OCI-LY1 (cell line): Measurements from ENCODE around the gene SSX1.
"Not testable (repeated sequence)": the region's sequence is repeated elsewhere in the genome, so short reads cannot be mapped to it uniquely, and the experiment has no call there.

Experiments used
- H2AFZ ChIP-seq: fragments of 200-600 bp; sonication (generic), shearing (Covaris generic); 2 replicates; pipeline ENCODE4 v1.6.0; 2014; ENCODE audit warnings: antibody characterized with exemption, mild to moderate bottlenecking, low read length
- H3F3A ChIP-seq: fragments of 200-600 bp; sonication (generic), shearing (Covaris generic); 2 replicates; pipeline ENCODE4 v1.6.0; 2014; ENCODE audit warnings: mild to moderate bottlenecking, antibody characterized with exemption, low read length, moderate library complexity; ENCODE audit not compliant: insufficient read depth
- H3K27ac ChIP-seq: fragments of 200-600 bp; sonication (generic); 2 replicates; pipeline ENCODE4 v1.5.1; 2014; ENCODE audit warnings: low read length, mixed run types, mild to moderate bottlenecking, low read depth; ENCODE audit not compliant: poor library complexity, severe bottlenecking
- H3K27me3 ChIP-seq: fragments of 200-600 bp; sonication (generic); 2 replicates; pipeline ENCODE4 v1.6.0; 2014; ENCODE audit warnings: antibody characterized with exemption, mild to moderate bottlenecking, low read length, moderate library complexity; ENCODE audit not compliant: insufficient read depth
- H3K36me3 ChIP-seq: fragments of 200-600 bp; sonication (generic); 2 replicates; pipeline ENCODE4 v1.6.1; 2014; ENCODE audit warnings: mild to moderate bottlenecking, antibody characterized with exemption, low read length, moderate library complexity, mixed read lengths; ENCODE audit not compliant: insufficient read depth
- H3K4me1 ChIP-seq: fragments of 200-600 bp; sonication (generic); 2 replicates; pipeline ENCODE4 v1.5.1; 2014; ENCODE audit warnings: mild to moderate bottlenecking, low read length, moderate library complexity; ENCODE audit not compliant: insufficient read depth, severe bottlenecking
- H3K4me2 ChIP-seq: fragments of 200-600 bp; sonication (generic), shearing (Covaris generic); 2 replicates; pipeline ENCODE4 v1.6.1; 2014; ENCODE audit warnings: low read length
- H3K4me3 ChIP-seq: fragments of 200-600 bp; sonication (generic); 2 replicates; pipeline ENCODE4 v1.5.1; 2014; ENCODE audit warnings: low read length, low read depth, mild to moderate bottlenecking, mixed read lengths; ENCODE audit not compliant: poor library complexity, severe bottlenecking
- H3K79me2 ChIP-seq: fragments of 200-600 bp; shearing (Covaris generic); 2 replicates; pipeline ENCODE4 v1.6.1; 2016; ENCODE audit warnings: mixed run types, low read length, mixed read lengths; ENCODE audit not compliant: insufficient read depth
- H3K9ac ChIP-seq: fragments of 200-600 bp; sonication (generic), shearing (Covaris generic); 2 replicates; pipeline ENCODE4 v1.6.1; 2014; ENCODE audit warnings: mild to moderate bottlenecking, low read length, mixed read lengths
- H3K9me2 ChIP-seq: fragments of 200-600 bp; sonication (generic), shearing (Covaris generic); 2 replicates; pipeline ENCODE4 v1.6.1; 2014; ENCODE audit warnings: low read depth, mild to moderate bottlenecking, low read length, mixed read lengths
- H3K9me3 ChIP-seq: fragments of 200-600 bp; shearing (Covaris generic); 2 replicates; pipeline ENCODE4 v1.6.1; 2014; ENCODE audit warnings: low read length, mixed read lengths
- H4K20me1 ChIP-seq: fragments of 200-600 bp; sonication (generic), shearing (Covaris generic); 2 replicates; pipeline ENCODE4 v1.6.0; 2016; ENCODE audit warnings: mild to moderate bottlenecking, low read length; ENCODE audit not compliant: insufficient read depth

Gene SSX1, protein sequence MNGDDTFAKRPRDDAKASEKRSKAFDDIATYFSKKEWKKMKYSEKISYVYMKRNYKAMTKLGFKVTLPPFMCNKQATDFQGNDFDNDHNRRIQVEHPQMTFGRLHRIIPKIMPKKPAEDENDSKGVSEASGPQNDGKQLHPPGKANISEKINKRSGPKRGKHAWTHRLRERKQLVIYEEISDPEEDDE

DNA sequence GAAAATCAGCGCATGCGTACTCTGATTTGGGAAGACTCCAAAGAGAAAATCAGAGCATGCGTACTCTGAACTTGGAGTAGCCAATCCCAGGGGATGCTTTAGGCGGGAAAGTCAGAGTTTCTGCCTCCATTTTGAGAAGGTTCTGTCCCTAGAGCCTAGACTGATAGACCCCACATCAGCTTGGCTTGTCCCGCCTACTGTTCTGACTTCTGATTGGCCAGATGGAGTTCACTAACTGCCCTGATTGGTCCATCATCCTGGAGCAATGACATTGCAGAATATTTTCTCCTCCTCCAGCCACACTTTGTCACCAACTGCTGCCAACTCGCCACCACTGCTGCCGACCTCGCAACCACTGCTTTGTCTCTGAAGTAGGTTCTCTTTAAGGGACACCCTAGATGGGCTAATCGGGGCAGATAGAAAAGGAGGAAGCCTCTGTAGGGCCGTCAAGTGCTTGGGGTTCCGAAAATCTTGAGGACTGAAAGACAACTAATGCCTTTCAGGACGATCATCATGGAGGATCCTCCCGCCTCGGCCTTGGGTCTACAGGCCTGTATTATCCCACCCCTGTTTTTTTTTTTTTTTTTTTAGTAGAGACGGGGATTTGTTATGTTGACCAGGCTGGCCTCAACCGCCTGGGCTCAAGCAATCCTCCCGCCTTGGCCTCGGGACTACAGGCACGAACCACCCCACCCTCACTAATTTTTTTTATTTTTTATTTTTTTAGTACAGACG lies at the start of gene SSX1:
Gene SSX1 (plus strand): TSS at position 331 of the 735 bp plus-strand sequence. CDS start 1,850 bp downstream, outside the sequence.
- not testable (repeated sequence) for H3K27ac ChIP-seq, H3K27me3 ChIP-seq, H3K9me2 ChIP-seq, H3F3A ChIP-seq, H3K9me3 ChIP-seq, H3K4me3 ChIP-seq, H3K9ac ChIP-seq, H3K79me2 ChIP-seq, H4K20me1 ChIP-seq, H3K36me3 ChIP-seq, H3K4me1 ChIP-seq, H2AFZ ChIP-seq, H3K4me2 ChIP-seq

DNA sequence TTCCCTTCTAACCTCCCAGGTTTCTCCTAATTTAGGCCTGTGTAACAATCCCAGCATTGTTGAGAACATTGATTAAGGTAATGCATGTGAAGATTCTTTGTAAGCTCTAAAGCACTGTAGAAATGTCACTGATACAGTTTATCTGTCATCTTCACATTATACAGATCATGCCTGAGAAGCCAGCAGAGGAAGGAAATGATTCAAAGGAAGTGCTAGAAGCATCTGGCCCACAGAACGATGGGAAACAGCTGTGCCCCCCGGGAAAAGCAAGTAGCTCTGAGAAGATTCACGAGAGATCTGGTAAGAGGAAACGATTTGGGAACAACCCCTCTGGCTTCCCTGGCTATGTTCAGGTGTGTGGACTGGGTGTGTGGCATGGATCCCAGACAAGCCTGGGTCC lies 40.9 kb upstream of the SSX1 start:
- H3K27ac ChIP-seq, H4K20me1 ChIP-seq, H3K9me2 ChIP-seq, H3K4me2 ChIP-seq, H3K27me3 ChIP-seq, H3K4me3 ChIP-seq, H3K4me1 ChIP-seq, H3K9me3 ChIP-seq, H2AFZ ChIP-seq, H3K9ac ChIP-seq, H3F3A ChIP-seq, H3K79me2 ChIP-seq, H3K36me3 ChIP-seq: not testable (repeated sequence)

DNA sequence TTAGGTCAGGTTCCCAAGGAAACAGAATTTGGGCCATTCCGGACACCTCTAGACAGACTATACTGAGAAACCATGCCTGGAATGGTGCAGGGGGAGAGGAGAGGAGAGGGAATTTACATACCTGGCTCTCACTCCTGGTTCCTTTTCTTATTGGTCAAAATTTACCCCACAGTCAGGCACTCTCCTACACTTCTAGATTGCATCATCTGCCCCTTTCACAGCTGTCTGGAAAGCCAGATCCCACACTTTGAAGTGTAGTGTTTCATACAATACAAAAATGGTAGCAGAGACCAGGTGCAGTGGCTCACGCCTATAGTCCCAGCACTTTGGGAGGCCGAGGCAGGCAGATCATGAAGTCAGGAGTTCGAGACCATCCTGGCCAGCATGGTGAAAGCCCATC lies 31.0 kb upstream of the SSX1 start:
- H4K20me1 ChIP-seq, result not testable (repeated sequence)

DNA sequence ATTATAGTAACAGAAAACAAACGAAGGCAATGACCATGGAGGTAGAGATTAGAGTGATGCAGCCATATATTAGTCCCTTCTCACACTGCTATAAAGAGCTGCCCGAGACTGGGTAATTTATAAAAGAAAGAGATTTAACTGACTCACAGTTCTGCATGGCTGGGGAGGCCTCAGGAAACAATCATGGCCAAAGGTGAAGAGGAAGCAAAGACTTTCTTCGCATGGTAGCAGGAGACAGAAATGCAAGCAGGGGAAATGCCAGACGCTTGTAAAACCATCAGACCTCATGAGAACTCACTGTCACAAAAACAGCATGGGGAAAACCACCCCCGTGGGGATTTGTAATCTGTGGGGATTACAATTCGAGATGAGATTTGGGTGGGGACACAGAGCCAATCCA lies 2.2 kb upstream of the SSX1 start:
- not testable (repeated sequence) for H4K20me1 ChIP-seq, H3K79me2 ChIP-seq, H3K4me1 ChIP-seq, H3K9ac ChIP-seq, H3K36me3 ChIP-seq, H3K9me3 ChIP-seq, H3K4me3 ChIP-seq, H3F3A ChIP-seq, H3K27ac ChIP-seq, H2AFZ ChIP-seq, H3K4me2 ChIP-seq, H3K9me2 ChIP-seq, H3K27me3 ChIP-seq

More for the DNA sequence above, 31.0 kb upstream of the SSX1 start:
- not testable (repeated sequence) for H2AFZ ChIP-seq, H3K4me2 ChIP-seq, H3K79me2 ChIP-seq, H3K4me1 ChIP-seq, H3K27ac ChIP-seq, H3F3A ChIP-seq, H3K9ac ChIP-seq, H3K9me2 ChIP-seq, H3K9me3 ChIP-seq, H3K4me3 ChIP-seq, H3K27me3 ChIP-seq, H3K36me3 ChIP-seq

DNA sequence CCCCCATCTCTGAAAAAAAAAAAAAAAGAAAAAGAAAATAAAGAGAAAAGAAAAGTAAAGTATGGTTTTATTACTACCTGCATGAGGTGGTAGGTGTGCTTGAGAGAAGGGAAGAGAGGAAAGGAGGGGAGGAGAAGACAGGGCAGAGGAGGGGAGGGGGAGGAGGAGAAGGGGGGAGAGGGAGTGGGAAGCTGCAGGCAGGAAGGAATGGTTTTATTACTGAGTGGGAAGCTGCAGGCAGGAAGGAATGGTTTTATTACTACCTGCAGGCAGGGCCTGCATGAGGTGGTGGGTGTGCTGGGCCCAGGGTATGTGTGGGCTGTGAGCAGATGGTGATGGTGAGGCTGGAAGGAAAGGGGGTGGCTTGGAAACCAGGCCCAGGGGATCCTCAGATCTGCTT lies 19.2 kb downstream of the SSX1 start:
- not testable (repeated sequence) for H3K9me2 ChIP-seq, H3K9ac ChIP-seq, H3K27me3 ChIP-seq, H4K20me1 ChIP-seq, H3K79me2 ChIP-seq, H3K4me3 ChIP-seq, H3K4me2 ChIP-seq, H3K4me1 ChIP-seq, H3K9me3 ChIP-seq, H3K36me3 ChIP-seq, H3F3A ChIP-seq, H3K27ac ChIP-seq, H2AFZ ChIP-seq
